GM12891 (cell line): Measurements from ENCODE around the gene RHOU.

Experiments used
- POLR2A ChIP-seq: IDR thresholded peaks from 2 replicates; pipeline ENCODE4 v1.6.1; 2011; ENCODE audit warnings: low read depth, low read length, control low read depth
- POLR2AphosphoS5 ChIP-seq: IDR thresholded peaks from 2 replicates; pipeline ENCODE4 v1.6.1; 2011; ENCODE audit warnings: low read depth, low read length, control low read depth
- TAF1 ChIP-seq: IDR thresholded peaks from 2 replicates; pipeline ENCODE4 v1.6.1; 2011; ENCODE audit warnings: low read depth, low read length, control low read depth

GRCh38 chr1:228770779-228771223, 35.5 kb downstream of the RHOU start:
- TF ChIP-seq POLR2AphosphoS5 (no peak), TAF1 (no peak), POLR2A (no peak)
